Measurements from ENCODE around the gene KLHL35.
"Not testable (repeated sequence)": the region's sequence is repeated elsewhere in the genome, so short reads cannot be mapped to it uniquely, and the experiment has no call there.

DNA sequence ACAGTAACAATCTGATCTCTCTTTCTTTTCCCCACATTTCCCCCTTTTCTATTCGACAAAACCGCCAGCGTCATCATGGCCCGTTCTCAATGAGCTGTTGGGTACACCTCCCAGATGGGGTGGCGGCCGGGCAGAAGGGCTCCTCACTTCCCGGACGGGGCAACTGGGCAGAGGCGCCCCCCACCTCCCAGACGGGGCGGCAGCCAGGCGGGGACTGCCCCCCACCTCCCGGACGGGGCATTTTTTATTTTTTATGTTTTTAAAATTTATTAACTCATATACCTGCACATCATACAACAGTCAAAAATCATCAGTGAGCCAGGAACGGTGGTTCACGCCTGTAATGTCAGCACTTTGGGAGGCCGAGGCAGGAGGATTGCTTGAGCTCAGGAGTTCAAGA, 54.2 kb downstream of the KLHL35 start:
- TF ChIP-seq, protein P1, sequence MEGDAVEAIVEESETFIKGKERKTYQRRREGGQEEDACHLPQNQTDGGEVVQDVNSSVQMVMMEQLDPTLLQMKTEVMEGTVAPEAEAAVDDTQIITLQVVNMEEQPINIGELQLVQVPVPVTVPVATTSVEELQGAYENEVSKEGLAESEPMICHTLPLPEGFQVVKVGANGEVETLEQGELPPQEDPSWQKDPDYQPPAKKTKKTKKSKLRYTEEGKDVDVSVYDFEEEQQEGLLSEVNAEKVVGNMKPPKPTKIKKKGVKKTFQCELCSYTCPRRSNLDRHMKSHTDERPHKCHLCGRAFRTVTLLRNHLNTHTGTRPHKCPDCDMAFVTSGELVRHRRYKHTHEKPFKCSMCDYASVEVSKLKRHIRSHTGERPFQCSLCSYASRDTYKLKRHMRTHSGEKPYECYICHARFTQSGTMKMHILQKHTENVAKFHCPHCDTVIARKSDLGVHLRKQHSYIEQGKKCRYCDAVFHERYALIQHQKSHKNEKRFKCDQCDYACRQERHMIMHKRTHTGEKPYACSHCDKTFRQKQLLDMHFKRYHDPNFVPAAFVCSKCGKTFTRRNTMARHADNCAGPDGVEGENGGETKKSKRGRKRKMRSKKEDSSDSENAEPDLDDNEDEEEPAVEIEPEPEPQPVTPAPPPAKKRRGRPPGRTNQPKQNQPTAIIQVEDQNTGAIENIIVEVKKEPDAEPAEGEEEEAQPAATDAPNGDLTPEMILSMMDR (IDR thresholded peaks at IDR 0.05) = not testable (repeated sequence)
- TF ChIP-seq POLR2A (IDR thresholded peaks at IDR 0.05) = not testable (repeated sequence)
